NK-92 (cell line): ENCODE data around the gene ANKRD12.

Source experiments
- DNase-seq: peaks from one replicate; lab custom pipeline; 2025; ENCODE audit not compliant: unreplicated experiment; lab: John Stamatoyannopoulos, UW

ANKRD12 gene

GRCh38 chr18:9181275-9181674 is 44.7 kb downstream of the ANKRD12 start:
- no peak for DNase-seq

- no peak for DNase-seq
These were observed 46.3 kb downstream of the ANKRD12 start for GRCh38 chr18:9182852-9183399.

DNA sequence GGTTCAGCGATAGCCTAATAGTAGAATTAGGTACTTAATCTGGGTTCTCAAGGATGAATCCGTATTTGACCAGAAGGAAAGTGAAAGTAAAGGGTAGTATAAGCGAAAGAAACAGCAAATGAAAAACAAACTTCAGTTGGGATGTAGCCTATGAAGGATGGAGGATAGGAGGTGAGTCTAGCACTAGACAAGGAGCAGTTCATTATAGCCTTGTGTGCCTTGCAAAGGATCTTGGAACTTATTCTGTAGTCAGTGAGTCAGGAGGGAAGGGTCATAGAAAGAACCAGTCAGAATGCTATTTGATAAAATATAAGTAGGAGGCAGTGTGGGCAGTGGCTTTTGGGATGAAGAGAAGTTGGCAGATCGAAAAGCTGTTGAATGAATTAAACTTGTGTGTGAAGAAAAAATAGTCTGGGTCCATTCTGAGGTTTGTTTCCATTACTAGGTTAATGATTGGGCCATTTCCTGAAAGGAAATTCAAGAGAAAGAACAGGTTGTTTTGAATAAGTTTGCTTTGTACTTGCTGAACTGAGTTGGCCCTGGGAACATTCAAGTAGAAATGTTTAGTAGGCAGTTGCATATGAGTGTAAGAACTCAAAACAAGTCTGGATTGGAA is 48.5 kb downstream of the ANKRD12 start:
- DNase-seq: no peak

- DNase-seq: no peak
These were observed 52.0 kb downstream of the ANKRD12 start for GRCh38 chr18:9188359-9189231.

DNA sequence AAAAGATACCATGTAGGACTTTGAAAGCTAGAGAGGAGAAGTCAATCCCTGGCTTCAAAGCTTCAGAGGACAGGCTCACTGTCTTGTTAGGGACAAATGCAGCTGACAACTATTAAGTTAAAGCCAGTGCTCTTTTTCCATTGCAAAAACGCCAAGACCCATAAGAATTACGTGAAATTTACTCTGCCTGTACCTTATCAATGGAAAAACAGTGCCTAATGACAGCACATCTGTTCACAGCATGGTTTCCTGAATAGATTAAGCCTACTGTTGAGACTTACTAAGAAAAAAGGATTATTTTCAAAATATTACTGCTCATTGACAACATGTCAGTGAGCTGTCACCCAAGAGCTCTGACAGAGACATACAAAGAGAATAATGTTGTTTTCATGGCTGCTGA is 52.9 kb downstream of the ANKRD12 start:
- no peak for DNase-seq

DNA sequence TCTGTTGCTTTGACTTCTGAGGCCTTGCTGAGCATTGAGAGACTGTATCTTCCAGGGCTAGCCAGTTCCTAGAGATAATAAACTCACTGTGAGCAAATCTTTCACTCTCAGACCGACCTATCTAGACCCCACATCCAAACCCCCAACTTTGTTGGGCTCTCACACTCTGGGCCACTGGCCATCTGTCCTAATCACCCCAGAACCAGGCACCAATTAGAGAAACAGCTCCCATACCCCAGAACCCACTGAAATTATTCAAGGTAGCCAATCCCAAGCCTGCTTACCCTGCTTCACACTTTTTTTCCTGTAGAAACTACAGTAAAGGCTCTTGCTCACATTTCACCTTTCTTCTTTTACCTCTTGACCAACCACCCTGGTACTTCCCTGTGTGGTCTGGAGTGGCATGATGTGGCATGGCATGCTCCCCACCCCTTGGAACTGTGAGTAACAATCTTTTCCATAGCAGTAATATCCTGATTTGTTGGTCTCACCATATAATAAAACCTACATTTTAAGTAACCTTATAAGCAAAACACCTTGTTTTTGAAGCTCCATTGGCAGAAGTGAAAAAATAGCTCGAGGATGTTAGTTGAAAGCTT is 55.2 kb downstream of the ANKRD12 start:
- no peak for DNase-seq

DNA sequence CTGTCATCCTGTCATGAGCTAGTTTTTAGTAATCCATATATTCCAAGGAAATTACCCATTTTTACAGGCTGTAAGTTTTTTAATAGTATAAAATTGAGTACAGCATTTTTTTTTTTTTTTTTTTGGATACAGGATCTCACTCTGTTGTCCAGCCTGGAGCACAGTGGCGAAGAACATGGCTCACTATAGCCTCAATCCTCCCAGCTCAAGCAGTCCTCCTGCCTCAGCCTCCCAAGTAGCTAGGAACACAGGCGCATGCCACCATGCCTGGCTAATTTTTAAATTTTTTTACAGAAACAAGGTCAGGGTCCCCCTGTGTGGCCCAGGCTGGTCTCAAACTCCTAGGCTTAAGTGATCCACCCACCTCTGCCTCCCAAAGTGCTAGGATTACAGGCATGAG is 56.5 kb downstream of the ANKRD12 start:
- no peak for DNase-seq

- no peak for DNase-seq
These were observed 60.0 kb downstream of the ANKRD12 start for GRCh38 chr18:9196568-9196967.

DNA sequence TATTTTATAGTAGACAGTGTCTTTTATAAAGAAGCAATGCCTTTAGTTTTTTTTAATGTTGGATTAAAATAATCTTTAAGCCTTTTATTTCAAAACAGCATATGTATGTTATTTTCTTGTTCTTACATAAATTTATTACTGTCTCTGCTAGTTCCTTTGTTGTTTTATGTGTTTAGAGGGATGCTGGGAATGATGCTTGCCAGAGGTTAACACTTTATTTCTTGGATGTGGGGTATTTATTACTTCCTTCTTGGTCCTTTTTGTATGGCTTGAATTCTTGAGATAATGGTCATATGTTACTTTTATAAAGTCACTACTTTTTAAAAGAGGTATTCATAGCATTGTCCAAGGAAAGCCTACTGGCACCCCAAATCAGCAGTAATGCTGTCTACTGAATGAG is 63.1 kb downstream of the ANKRD12 start:
- DNase-seq: no peak

- DNase-seq: no peak
These were observed 64.6 kb downstream of the ANKRD12 start for GRCh38 chr18:9201224-9201623.

GRCh38 chr18:9204659-9205058 is 68.1 kb downstream of the ANKRD12 start:
- DNase-seq: no peak

- no peak for DNase-seq
These were observed 69.8 kb downstream of the ANKRD12 start for GRCh38 chr18:9206421-9206820.

GRCh38 chr18:9209279-9209678 is 72.7 kb downstream of the ANKRD12 start:
- DNase-seq: no peak

- no peak for DNase-seq
These were observed 74.4 kb downstream of the ANKRD12 start for GRCh38 chr18:9210966-9211365.

DNA sequence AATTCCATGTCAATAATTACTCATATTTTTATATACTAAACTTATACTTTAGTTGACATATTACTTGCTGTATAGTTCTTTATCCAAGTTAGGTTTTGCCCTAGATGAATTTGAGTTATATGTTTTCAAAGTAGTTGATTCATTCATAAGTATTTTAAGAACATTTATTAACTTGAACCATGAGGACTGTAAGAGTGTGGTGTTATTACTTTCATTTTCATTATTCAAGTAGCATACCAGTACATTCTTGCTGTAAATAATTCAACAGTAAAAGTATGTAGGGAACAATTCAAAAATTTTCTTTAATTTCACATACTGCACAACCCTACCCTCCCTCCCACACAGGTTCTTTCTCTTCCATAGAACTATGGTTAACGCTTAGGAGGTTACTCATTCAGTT is 75.4 kb downstream of the ANKRD12 start:
- no peak for DNase-seq

- no peak for DNase-seq
These were observed 78.8 kb downstream of the ANKRD12 start for GRCh38 chr18:9215221-9215933.

- DNase-seq: no peak
These were observed 79.9 kb downstream of the ANKRD12 start for GRCh38 chr18:9216459-9216858.

GRCh38 chr18:9217743-9218451 is 81.3 kb downstream of the ANKRD12 start:
- DNase-seq: no peak

- no peak for DNase-seq
These were observed 84.5 kb downstream of the ANKRD12 start for GRCh38 chr18:9221040-9221439.

GRCh38 chr18:9221661-9222060 is 85.1 kb downstream of the ANKRD12 start:
- no peak for DNase-seq

DNA sequence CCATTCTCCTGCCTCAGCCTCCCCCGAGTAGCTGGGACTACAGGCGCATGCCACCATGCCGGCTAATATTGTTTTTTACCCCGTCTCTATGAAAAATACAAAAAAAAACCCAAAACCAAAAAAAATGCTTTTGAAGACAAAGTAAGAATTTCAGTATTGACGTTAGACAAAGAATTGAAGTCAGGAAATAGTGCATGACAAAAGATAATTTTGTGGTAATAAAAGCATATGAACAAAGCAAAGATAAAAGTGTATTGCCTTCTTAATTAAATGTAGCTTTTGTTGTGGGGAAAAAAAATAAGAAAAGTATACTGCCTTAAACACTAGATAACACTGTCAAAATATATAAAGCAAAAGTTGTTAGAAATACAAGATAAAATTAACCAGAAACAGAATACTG is 86.8 kb downstream of the ANKRD12 start:
- DNase-seq: no peak
